ENCODE data around the gene BRD7. TPM values are rescaled to one million over a fixed set of nuclear protein-coding genes. Genes with fewer than 3 reads are reported as not detected.

BRD7 gene
- total RNA-seq, 2 experiments from 2014 or later, result 76.2 to 93.4 TPM

DNA sequence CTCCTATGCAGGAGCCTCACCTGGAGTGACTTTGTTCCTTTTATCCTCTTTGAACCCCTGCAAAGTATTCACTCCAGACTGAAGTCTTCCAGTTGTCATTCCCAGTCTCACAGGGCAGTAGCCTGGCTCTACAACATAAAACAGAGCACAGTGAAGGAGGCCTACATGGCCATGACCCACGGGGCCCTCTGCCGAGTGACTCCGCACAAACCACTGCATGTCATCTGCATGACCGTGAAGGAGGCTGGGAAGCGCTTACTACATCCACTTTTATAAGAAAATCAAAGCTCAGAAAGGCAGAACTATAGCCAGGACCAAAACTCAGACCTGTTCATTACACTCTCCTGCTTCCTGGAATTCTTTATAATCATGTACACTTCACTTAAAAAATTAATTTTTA lies 42.5 kb downstream of the BRD7 start:
- ChIA-PET CTCF (interaction anchor here (0.6 to 12.5 kb wide), 33 partner anchors 11 to 480 kb away, joined by 3 to 266 read pairs (median 6); partner anchors contain the start of genes BRD7 and CNEP1R1), POLR2A (interaction anchor here (1.3 to 1.6 kb wide), 5 partner anchors 13 to 61 kb away, joined by 3 to 8 read pairs (median 6); no protein-coding TSS in a partner anchor)
- intact Hi-C loops (cut with micrococcal nuclease), result loop anchor here (10.0 kb wide), 2 partner anchors 111 to 419 kb away; partner anchors contain the start of gene CYLD
- DNase-seq (no peak), ATAC-seq (no peak)
- Mint-ChIP-seq H3K36me3 (ENCODE audit: low read depth) (peaks cover 34% of the 10 kb centered on the region), H3K9me3 (no peaks in the 10 kb centered on the region), H3K4me3 (no peak overlapping the region), H3K27me3 (no peaks in the 10 kb centered on the region), H3K27ac (no peak overlapping the region), H3K4me1 (ENCODE audit: low read depth) (peaks cover 46% of the 10 kb centered on the region)
- TF ChIP-seq, protein P1, sequence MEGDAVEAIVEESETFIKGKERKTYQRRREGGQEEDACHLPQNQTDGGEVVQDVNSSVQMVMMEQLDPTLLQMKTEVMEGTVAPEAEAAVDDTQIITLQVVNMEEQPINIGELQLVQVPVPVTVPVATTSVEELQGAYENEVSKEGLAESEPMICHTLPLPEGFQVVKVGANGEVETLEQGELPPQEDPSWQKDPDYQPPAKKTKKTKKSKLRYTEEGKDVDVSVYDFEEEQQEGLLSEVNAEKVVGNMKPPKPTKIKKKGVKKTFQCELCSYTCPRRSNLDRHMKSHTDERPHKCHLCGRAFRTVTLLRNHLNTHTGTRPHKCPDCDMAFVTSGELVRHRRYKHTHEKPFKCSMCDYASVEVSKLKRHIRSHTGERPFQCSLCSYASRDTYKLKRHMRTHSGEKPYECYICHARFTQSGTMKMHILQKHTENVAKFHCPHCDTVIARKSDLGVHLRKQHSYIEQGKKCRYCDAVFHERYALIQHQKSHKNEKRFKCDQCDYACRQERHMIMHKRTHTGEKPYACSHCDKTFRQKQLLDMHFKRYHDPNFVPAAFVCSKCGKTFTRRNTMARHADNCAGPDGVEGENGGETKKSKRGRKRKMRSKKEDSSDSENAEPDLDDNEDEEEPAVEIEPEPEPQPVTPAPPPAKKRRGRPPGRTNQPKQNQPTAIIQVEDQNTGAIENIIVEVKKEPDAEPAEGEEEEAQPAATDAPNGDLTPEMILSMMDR (IDR thresholded peaks at IDR 0.05), result no peak

- ATAC-seq, result no peak
- no peaks in the 10 kb centered on the region for H3K9me3 Mint-ChIP-seq
- TF ChIP-seq, protein P1 (IDR thresholded peaks at IDR 0.05), result no peak
- H3K36me3 Mint-ChIP-seq (ENCODE audit: low read depth), result peaks cover 36% of the 10 kb centered on the region
- CTCF ChIA-PET, result interaction anchor here (1.5 to 12.5 kb wide), 2 partner anchors 34 to 341 kb away, joined by 4 to 266 read pairs; no protein-coding TSS in a partner anchor
- H3K4me1 Mint-ChIP-seq (ENCODE audit: low read depth), result peaks cover 35% of the 10 kb centered on the region
- POLR2A ChIA-PET, result no interaction called here
- intact Hi-C loops (cut with micrococcal nuclease), result loop anchor here (10.0 kb wide), 2 partner anchors 110 to 420 kb away; partner anchors contain the start of gene CYLD
- peak overlapping the region; percentile 68 for H3K27ac Mint-ChIP-seq
- no peak for DNase-seq
- no peaks in the 10 kb centered on the region for H3K27me3 Mint-ChIP-seq
- no peak overlapping the region for H3K4me3 Mint-ChIP-seq
Observed at GRCh38 chr16:50324345-50324744, 44.4 kb downstream of the BRD7 start.

GRCh38 chr16:50323335-50324011 lies 45.3 kb downstream of the BRD7 start:
- H3K27ac Mint-ChIP-seq, result peak overlapping the region; percentile 68
- peaks cover 40% of the 10 kb centered on the region for H3K36me3 Mint-ChIP-seq (ENCODE audit: low read depth)
- no peaks in the 10 kb centered on the region for H3K9me3 Mint-ChIP-seq
- peaks cover 38% of the 10 kb centered on the region for H3K4me1 Mint-ChIP-seq (ENCODE audit: low read depth)
- intact Hi-C loops (cut with micrococcal nuclease), result loop anchor here (10.0 kb wide), 2 partner anchors 109 to 421 kb away; partner anchors contain the start of gene CYLD
- no peaks in the 10 kb centered on the region for H3K27me3 Mint-ChIP-seq
- no peak overlapping the region for H3K4me3 Mint-ChIP-seq
- TF ChIP-seq, protein P1 (IDR thresholded peaks at IDR 0.05), result peak; percentile 20
- CTCF ChIA-PET, result interaction anchor here (1.0 to 12.5 kb wide), 7 partner anchors 15 to 483 kb away, joined by 3 to 266 read pairs (median 4); no protein-coding TSS in a partner anchor
- POLR2A ChIA-PET, result interaction anchor here (1.2 kb wide), 1 partner anchor 31 kb away, joined by 4 read pairs; no protein-coding TSS in a partner anchor
- DNase-seq (no peak), ATAC-seq (no peak)

GRCh38 chr16:50322333-50322732 lies 46.5 kb downstream of the BRD7 start:
- POLR2A ChIA-PET, result interaction anchor here (1.0 to 2.3 kb wide), 3 partner anchors 32 to 47 kb away, joined by 4 to 6 read pairs (median 4); no protein-coding TSS in a partner anchor
- no peak for ATAC-seq

More at GRCh38 chr16:50322333-50322732, 46.5 kb downstream of the BRD7 start:
- H3K9me3 Mint-ChIP-seq, result no peaks in the 10 kb centered on the region
- peaks cover 34% of the 10 kb centered on the region for H3K4me1 Mint-ChIP-seq (ENCODE audit: low read depth)
- peaks cover 42% of the 10 kb centered on the region for H3K36me3 Mint-ChIP-seq (ENCODE audit: low read depth)
- H3K27ac Mint-ChIP-seq, result no peak overlapping the region
- TF ChIP-seq, protein P1 (IDR thresholded peaks at IDR 0.05), result no peak
- no peak overlapping the region for H3K4me3 Mint-ChIP-seq
- intact Hi-C loops (cut with micrococcal nuclease), result loop anchor here (10.0 kb wide), 2 partner anchors 108 to 422 kb away; partner anchors contain the start of gene CYLD
- no peaks in the 10 kb centered on the region for H3K27me3 Mint-ChIP-seq
- DNase-seq, result no peak
- CTCF ChIA-PET, result interaction anchor here (1.0 to 12.5 kb wide), 10 partner anchors 13 to 484 kb away, joined by 3 to 266 read pairs (median 4); no protein-coding TSS in a partner anchor
